ENCODE results near the gene ARCN1.

DNA sequence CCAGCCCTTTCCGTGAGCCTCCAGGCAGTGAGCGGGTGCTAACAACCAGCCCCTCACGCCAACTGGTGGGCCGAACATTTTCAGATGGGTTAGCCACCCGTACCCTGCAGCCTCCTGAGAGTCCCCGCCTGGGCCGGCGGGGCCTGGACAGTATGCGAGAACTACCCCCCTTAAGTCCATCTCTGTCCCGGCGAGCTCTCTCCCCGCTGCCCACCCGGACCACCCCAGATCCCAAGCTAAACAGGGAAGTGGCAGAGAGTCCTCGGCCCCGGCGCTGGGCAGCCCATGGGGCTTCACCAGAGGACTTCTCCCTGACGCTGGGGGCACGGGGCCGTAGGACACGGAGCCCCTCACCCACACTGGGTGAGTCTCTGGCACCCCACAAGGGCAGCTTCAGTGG, 55.8 kb downstream of the ARCN1 start:
- no peak for TF ChIP-seq CTCF (IDR thresholded peaks at IDR 0.05)
- no peak for TF ChIP-seq ZFX (IDR thresholded peaks at IDR 0.05; ENCODE audit: borderline replicate concordance)
